C4-2B (cell line): ENCODE results near the gene ETS1.

Source experiments
- ZFX ChIP-seq: fragments of 450-650 bp; IDR thresholded peaks from 2 replicates; pipeline ENCODE4 v1.6.1; 2017
- TF ChIP-seq, protein P1 (sequence below): fragments of 450-650 bp; conservative IDR thresholded peaks from 2 replicates; pipeline ENCODE4 v1.5.1; 2017; ENCODE audit warnings: mild to moderate bottlenecking

DNA sequence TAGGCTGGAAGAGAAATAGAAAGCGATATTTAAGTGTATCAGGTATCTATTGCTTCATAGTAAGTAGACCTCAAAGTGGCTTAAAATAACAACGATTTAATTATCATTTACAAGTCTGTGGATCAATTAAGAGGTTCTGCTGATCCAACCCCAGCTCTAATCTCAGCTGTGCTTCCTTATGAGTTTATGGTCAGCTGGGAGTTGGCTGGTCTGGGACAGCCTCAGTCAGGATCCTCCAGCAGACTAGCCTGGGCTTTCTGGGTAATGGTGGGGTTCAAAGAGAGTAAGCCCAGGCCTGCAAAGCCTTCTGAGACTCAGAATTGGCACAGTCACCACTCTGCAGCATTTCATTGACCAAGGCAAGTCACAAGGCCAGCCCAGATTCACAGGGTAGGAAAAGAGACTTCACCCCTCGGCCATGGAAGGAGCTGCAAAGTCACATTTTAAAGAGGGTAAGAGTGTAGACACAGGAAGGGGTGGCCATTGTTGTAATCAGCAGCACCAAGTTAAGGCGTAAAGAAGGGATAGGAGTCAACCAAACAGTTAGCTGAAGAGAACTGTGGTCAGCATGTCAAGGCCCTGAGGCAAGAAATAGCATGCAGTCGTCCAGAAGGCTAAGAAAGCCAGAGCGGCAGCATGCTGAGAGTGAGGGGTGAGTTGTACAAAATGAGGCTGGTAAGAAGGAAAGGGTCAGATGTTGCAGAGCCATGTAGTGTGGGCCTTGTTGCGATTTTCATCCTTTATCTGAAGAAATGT is 168.2 kb downstream of the ETS1 start:
- TF ChIP-seq, protein P1, sequence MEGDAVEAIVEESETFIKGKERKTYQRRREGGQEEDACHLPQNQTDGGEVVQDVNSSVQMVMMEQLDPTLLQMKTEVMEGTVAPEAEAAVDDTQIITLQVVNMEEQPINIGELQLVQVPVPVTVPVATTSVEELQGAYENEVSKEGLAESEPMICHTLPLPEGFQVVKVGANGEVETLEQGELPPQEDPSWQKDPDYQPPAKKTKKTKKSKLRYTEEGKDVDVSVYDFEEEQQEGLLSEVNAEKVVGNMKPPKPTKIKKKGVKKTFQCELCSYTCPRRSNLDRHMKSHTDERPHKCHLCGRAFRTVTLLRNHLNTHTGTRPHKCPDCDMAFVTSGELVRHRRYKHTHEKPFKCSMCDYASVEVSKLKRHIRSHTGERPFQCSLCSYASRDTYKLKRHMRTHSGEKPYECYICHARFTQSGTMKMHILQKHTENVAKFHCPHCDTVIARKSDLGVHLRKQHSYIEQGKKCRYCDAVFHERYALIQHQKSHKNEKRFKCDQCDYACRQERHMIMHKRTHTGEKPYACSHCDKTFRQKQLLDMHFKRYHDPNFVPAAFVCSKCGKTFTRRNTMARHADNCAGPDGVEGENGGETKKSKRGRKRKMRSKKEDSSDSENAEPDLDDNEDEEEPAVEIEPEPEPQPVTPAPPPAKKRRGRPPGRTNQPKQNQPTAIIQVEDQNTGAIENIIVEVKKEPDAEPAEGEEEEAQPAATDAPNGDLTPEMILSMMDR, result no peak
- no peak for TF ChIP-seq ZFX
